GM23338 (cell line): ENCODE results near the gene IMPDH1. TPM values are rescaled to one million over a fixed set of nuclear protein-coding genes. Genes with fewer than 3 reads are reported as not detected.

Experiments
- ATAC-seq: fragments of 200-7000 bp; cut with Tn5 transposase; 3 replicates; pipeline ENCODE4 v1.9.1; 2020
- DNase-seq: peaks from one replicate; pipeline ENCODE4 v3.0.0-alpha.2; 2015; ENCODE audit warnings: low spot score
- H2AFZ ChIP-seq: fragments of 200-600 bp; sonication (generic); 2 replicates; pipeline ENCODE4 v1.8.0; 2016; ENCODE audit warnings: antibody characterized with exemption, mild to moderate bottlenecking, moderate library complexity
- H3F3A ChIP-seq: fragments of 200-600 bp; sonication (generic); replicated peaks from 2 replicates; pipeline ENCODE4 v1.8.0; 2017; ENCODE audit warnings: antibody characterized with exemption, mixed run types, low read depth
- H3K27ac ChIP-seq: fragments of 200-600 bp; sonication (generic); 2 replicates; pipeline ENCODE4 v1.6.1; 2016; ENCODE audit warnings: low read depth
- H3K27me3 ChIP-seq: fragments of 200-600 bp; sonication (generic); 2 replicates; pipeline ENCODE4 v1.8.0; 2016; ENCODE audit warnings: mild to moderate bottlenecking, mixed run types, moderate library complexity; ENCODE audit not compliant: insufficient read depth
- H3K36me3 ChIP-seq: fragments of 200-600 bp; sonication (generic); 2 replicates; pipeline ENCODE4 v1.8.0; 2016; ENCODE audit warnings: mild to moderate bottlenecking; ENCODE audit not compliant: insufficient read depth
- H3K4me1 ChIP-seq: fragments of 200-600 bp; sonication (generic); 2 replicates; pipeline ENCODE4 v1.8.0; 2016; ENCODE audit warnings: mild to moderate bottlenecking, moderate library complexity; ENCODE audit not compliant: insufficient read depth
- H3K4me2 ChIP-seq: fragments of 200-600 bp; sonication (generic); 2 replicates; pipeline ENCODE4 v1.7.1; 2017; ENCODE audit warnings: mixed run types
- H3K4me3 ChIP-seq: fragments of 200-600 bp; sonication (generic); 2 replicates; pipeline ENCODE4 v1.6.1; 2016; ENCODE audit warnings: mixed run types
- H3K79me2 ChIP-seq: fragments of 200-600 bp; sonication (generic); replicated peaks from 2 replicates; pipeline ENCODE4 v1.8.0; 2017; ENCODE audit warnings: mild to moderate bottlenecking; ENCODE audit not compliant: insufficient read depth
- H3K9me2 ChIP-seq: fragments of 200-600 bp; sonication (generic); 2 replicates; pipeline ENCODE4 v1.8.0; 2017; ENCODE audit not compliant: insufficient read depth
- H4K20me1 ChIP-seq: fragments of 200-600 bp; sonication (generic); replicated peaks from 2 replicates; pipeline ENCODE4 v1.8.0; 2017; ENCODE audit warnings: mild to moderate bottlenecking; ENCODE audit not compliant: insufficient read depth
- H3K27ac Mint-ChIP-seq: 2 replicates; pipeline ENCODE4 v1.8.0; 2020; ENCODE audit warnings: inconsistent platforms, mild to moderate bottlenecking, moderate library complexity, mixed read lengths
- H3K27me3 Mint-ChIP-seq: 3 replicates; pipeline ENCODE4 v1.8.0; 2022; ENCODE audit warnings: low read depth, mild to moderate bottlenecking, moderate library complexity, mixed read lengths, inconsistent platforms; ENCODE audit not compliant: insufficient read depth, poor library complexity
- H3K36me3 Mint-ChIP-seq: 3 replicates; pipeline ENCODE4 v1.8.0; 2021; ENCODE audit warnings: low read depth, mild to moderate bottlenecking, inconsistent platforms, moderate library complexity, mixed read lengths
- H3K4me1 Mint-ChIP-seq: 3 replicates; pipeline ENCODE4 v1.8.0; 2020; ENCODE audit warnings: mild to moderate bottlenecking, inconsistent platforms, mixed read lengths
- H3K4me3 Mint-ChIP-seq: 3 replicates; pipeline ENCODE4 v1.8.0; 2021; ENCODE audit warnings: moderate library complexity, mild to moderate bottlenecking, inconsistent platforms, mixed read lengths
- H3K9me3 Mint-ChIP-seq: 3 replicates; pipeline ENCODE4 v1.8.0; 2020; ENCODE audit warnings: moderate library complexity, mild to moderate bottlenecking, inconsistent platforms, mixed read lengths
- CREB1 ChIP-seq: fragments of 250-450 bp; sonication (Bioruptor Pico); IDR thresholded peaks from 2 replicates; pipeline ENCODE4 v1.5.0; 2020; ENCODE audit warnings: low read depth, mild to moderate bottlenecking, moderate library complexity
- CTCF ChIP-seq, 2 experiments: fragments of 200-600 bp in 1 of 2; sonication (generic) in 1 of 2; conservative IDR thresholded peaks; 2 replicates each; pipeline versions ENCODE4 v1.5.1 to v1.6.1; 2016 to 2017; ENCODE audit warnings: antibody characterized with exemption in 2 of 2, low read depth in 2 of 2, mild to moderate bottlenecking in 2 of 2, moderate library complexity in 1 of 2
- ETS1 ChIP-seq: IDR thresholded peaks from 2 replicates; pipeline ENCODE4 v1.6.1; 2016; ENCODE audit warnings: antibody characterized with exemption
- EZH2 ChIP-seq: fragments of 200-600 bp; sonication (generic); IDR thresholded peaks from one replicate; pipeline ENCODE4 v1.8.0; 2017; ENCODE audit warnings: antibody characterized with exemption, mild to moderate bottlenecking, low read depth; ENCODE audit not compliant: unreplicated experiment
- EZH2phosphoT487 ChIP-seq: fragments of 200-600 bp; sonication (generic); IDR thresholded peaks from one replicate; pipeline ENCODE4 v1.8.1; 2018; ENCODE audit warnings: antibody characterized with exemption; ENCODE audit not compliant: unreplicated experiment
- JUNB ChIP-seq: IDR thresholded peaks from one replicate; pipeline ENCODE4 v1.6.1; 2016; ENCODE audit warnings: antibody characterized with exemption; ENCODE audit not compliant: unreplicated experiment
- NANOG ChIP-seq: IDR thresholded peaks from 2 replicates; pipeline ENCODE4 v1.6.1; 2016; ENCODE audit warnings: antibody characterized with exemption, borderline replicate concordance
- POLR2AphosphoS5 ChIP-seq: IDR thresholded peaks from 2 replicates; pipeline ENCODE4 v1.6.1; 2016; ENCODE audit warnings: antibody characterized with exemption, low read depth
- REST ChIP-seq: IDR thresholded peaks from one replicate; pipeline ENCODE4 v1.6.1; 2018; ENCODE audit warnings: antibody characterized with exemption; ENCODE audit not compliant: unreplicated experiment
- STAT1 ChIP-seq: IDR thresholded peaks from one replicate; pipeline ENCODE4 v1.6.1; 2016; ENCODE audit warnings: antibody characterized with exemption; ENCODE audit not compliant: unreplicated experiment
- ZNF114 ChIP-seq: fragments of 250-450 bp; sonication (Bioruptor Pico); IDR thresholded peaks from 2 replicates; pipeline ENCODE4 v1.5.0; 2020; ENCODE audit warnings: mild to moderate bottlenecking, moderate library complexity
- ZNF331 ChIP-seq: fragments of 250-450 bp; sonication (Bioruptor Pico); IDR thresholded peaks from 2 replicates; pipeline ENCODE4 v1.5.0; 2020; ENCODE audit warnings: low read depth, mild to moderate bottlenecking, moderate library complexity
- ZNF462 ChIP-seq: fragments of 250-450 bp; sonication (Bioruptor Pico); IDR thresholded peaks from 2 replicates; pipeline ENCODE4 v1.5.0; 2020; ENCODE audit warnings: mild to moderate bottlenecking, moderate library complexity
- polyA plus RNA-seq: library from polyadenylated mRNA; unstranded; fragments of >200 nt; fragmentation: Nextera tagmentation; extraction: Ambion mirVana; gene quantifications from 2 replicates; pipeline ENCODE4 v1.2.1, GENCODE V29; 2016
- total RNA-seq: library from RNA; depleted of rRNA; stranded (reverse); fragments of >200 nt; shearing (Covaris generic); gene quantifications from 2 replicates; pipeline ENCODE4 v1.2.3, GENCODE V29; 2014

Gene IMPDH1
- total and polyA plus RNA-seq, 2 experiments from 2014 or later, result 16.4 to 48.3 TPM

DNA sequence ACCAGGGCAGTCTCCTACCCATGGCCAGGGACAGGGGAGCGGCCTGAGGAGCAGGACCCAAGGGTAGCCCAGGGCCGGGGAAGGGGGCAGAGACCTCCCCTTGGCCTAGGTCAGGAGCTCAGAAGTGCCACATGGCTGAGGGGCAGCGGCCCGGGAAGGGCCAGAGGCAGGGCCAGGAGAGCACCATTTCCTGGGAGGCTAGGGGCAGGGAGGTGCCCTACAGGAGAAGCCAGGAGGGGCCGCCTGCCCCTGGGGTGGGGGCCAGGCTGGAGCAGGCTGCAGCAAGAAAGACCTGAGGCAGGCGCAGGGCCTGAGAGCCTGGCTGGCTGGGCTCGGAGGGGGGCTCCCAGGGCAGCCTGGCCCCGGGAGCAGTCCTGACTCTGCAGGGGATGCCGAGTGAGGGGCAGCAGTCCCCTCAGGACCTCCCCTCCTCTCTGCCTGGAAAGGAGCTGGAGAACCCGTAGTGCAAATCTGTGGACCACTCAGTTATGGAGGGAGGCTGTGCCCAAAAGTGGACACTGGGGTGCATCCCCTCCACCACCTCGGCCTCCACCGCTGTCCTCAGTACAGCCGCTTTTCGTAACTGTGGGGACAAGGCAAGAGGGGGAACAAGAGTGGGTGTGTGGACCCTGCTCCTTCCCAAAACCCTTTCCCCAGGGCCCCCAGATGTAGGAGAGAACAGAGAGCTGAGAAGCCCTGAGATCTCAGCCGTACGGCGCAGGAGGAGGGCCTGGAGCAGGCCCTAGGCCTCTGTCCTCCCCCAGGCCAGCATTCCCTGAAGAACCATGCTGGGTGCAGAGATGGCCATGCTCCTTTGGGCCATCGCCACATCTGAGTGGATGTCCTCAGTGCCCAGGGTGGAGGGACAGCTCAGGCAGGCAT is 17.1 kb downstream of the IMPDH1 start:
- H3K27me3 Mint-ChIP-seq, result peaks cover 15% of the 10 kb centered on the region
- peaks cover 12% of the 10 kb centered on the region for H3K4me1 Mint-ChIP-seq
- no peaks in the 10 kb centered on the region for H3K79me2 ChIP-seq
- no peak overlapping the region for H3K4me3 ChIP-seq
- no peak for DNase-seq
- no peaks in the 10 kb centered on the region for H3K9me2 ChIP-seq
- H3K4me3 Mint-ChIP-seq, result no peak overlapping the region
- peaks cover 7% of the 10 kb centered on the region; the same call in 1 of the 3 replicates for H3K36me3 Mint-ChIP-seq
- H3K36me3 ChIP-seq, result no peaks in the 10 kb centered on the region
- no peak overlapping the region for H3K4me2 ChIP-seq
- H3K27me3 ChIP-seq, result peaks cover 12% of the 10 kb centered on the region; the same call in 1 of the 2 replicates
- H3K27ac Mint-ChIP-seq, result no peak overlapping the region
- H4K20me1 ChIP-seq, result no peaks in the 10 kb centered on the region; the same call in 1 of the 2 replicates
- no peak overlapping the region for H2AFZ ChIP-seq
- H3K9me3 Mint-ChIP-seq, result no peaks in the 10 kb centered on the region
- no peaks in the 10 kb centered on the region; the same call in 1 of the 2 replicates for H3K4me1 ChIP-seq
- no peak for ATAC-seq
- TF ChIP-seq CTCF (conservative IDR thresholded peaks at IDR 0.05; ENCODE audit: low read depth in 2 of 2) (no peak), EZH2 (no peak), ZNF331 (CRISPR knock-in tag) (no peak), ETS1 (no peak), ZNF462 (no peak), ZNF114 (CRISPR knock-in tag) (no peak), POLR2AphosphoS5 (no peak), CREB1 (CRISPR knock-in tag) (no peak), NANOG (no peak), REST (no peak), STAT1 (no peak), JUNB (no peak), EZH2phosphoT487 (no peak)
- no peaks in the 10 kb centered on the region for H3F3A ChIP-seq
- no peak overlapping the region for H3K27ac ChIP-seq
